SK-N-SH (cell line): ENCODE data around the gene PSEN2. TPM values are rescaled to one million over a fixed set of nuclear protein-coding genes. Genes with fewer than 3 reads are reported as not detected.

ENCODE experiments used
- CTCF ChIA-PET: fragments of 300-600, 350-600 bp; formaldehyde crosslinking; extraction: SDS; loops from one replicate; lab custom pipeline; 2021; lab: Yijun Ruan, JAX
- POLR2A ChIA-PET: fragments of 350-600 bp; sonication (Branson Sonifier 250); formaldehyde crosslinking; extraction: SDS; loops from one replicate; lab custom pipeline; 2020; ENCODE audit warnings: antibody characterized with exemption, inconsistent platforms; lab: Yijun Ruan, JAX
- DNase-seq: peaks from one replicate; pipeline ENCODE4 v3.0.0; 2012
- H2AFZ ChIP-seq: fragments of 200-600 bp; sonication (generic); 2 replicates; pipeline ENCODE4 v1.8.1; 2016; ENCODE audit warnings: antibody characterized with exemption, mild to moderate bottlenecking, low read depth
- H3F3A ChIP-seq: fragments of 200-600 bp; sonication (generic); replicated peaks from 2 replicates; pipeline ENCODE3; 2016; ENCODE audit warnings: antibody characterized with exemption, mild to moderate bottlenecking; ENCODE audit not compliant: insufficient read depth
- H3K27ac ChIP-seq, 2 experiments: fragments of 200-500 bp in 1 of 2; fragments of 200-600 bp in 1 of 2; sonication (Bioruptor generic) in 1 of 2; sonication (generic), shearing (Covaris generic) in 1 of 2; 2 replicates each; pipeline versions ENCODE4 v1.5.1 to v1.6.1; 2014 to 2016; ENCODE audit warnings: low read depth in 2 of 2, inconsistent platforms in 1 of 2, low read length in 1 of 2, mild to moderate bottlenecking in 1 of 2, mixed read lengths in 1 of 2
- H3K27me3 ChIP-seq: fragments of 200-600 bp; sonication (generic), shearing (Covaris generic); 2 replicates; pipeline ENCODE4 v1.6.1; 2016; ENCODE audit warnings: mixed run types; ENCODE audit not compliant: insufficient read depth
- H3K36me3 ChIP-seq, 2 experiments: fragments of 200-500 bp in 1 of 2; fragments of 200-600 bp in 1 of 2; sonication (Bioruptor generic) in 1 of 2; sonication (generic) in 1 of 2; replicated peaks in 1 of 2; 2 replicates each; pipeline versions ENCODE3 to v1.5.1; 2014 to 2016; ENCODE audit warnings: low read length in 1 of 2, mild to moderate bottlenecking in 1 of 2; ENCODE audit not compliant: insufficient read depth in 2 of 2, control insufficient read depth in 1 of 2
- H3K4me1 ChIP-seq, 2 experiments: fragments of 200-500 bp in 1 of 2; fragments of 200-600 bp in 1 of 2; sonication (Bioruptor generic) in 1 of 2; sonication (generic), shearing (Covaris generic) in 1 of 2; 2 replicates each; pipeline versions ENCODE4 v1.5.1 to v1.6.1; 2014 to 2016; ENCODE audit warnings: low read depth in 1 of 2, low read length in 1 of 2, mixed run types in 1 of 2; ENCODE audit not compliant: insufficient read depth in 2 of 2, control insufficient read depth in 1 of 2
- H3K4me2 ChIP-seq: fragments of 200-600 bp; sonication (generic), shearing (Covaris generic); 2 replicates; pipeline ENCODE4 v1.6.1; 2017; ENCODE audit warnings: mixed run types
- H3K4me3 ChIP-seq, 2 experiments: fragments of 200-500 bp in 1 of 2; fragments of 200-600 bp in 1 of 2; sonication (Bioruptor generic) in 1 of 2; sonication (generic), shearing (Covaris generic) in 1 of 2; 2 replicates each; pipeline versions ENCODE4 v1.5.1 to v1.8.1; 2014 to 2016; ENCODE audit warnings: low read depth in 2 of 2, inconsistent platforms in 1 of 2, low read length in 1 of 2, mild to moderate bottlenecking in 1 of 2, mixed read lengths in 1 of 2, moderate library complexity in 1 of 2
- H3K79me2 ChIP-seq: fragments of 200-600 bp; sonication (generic); 2 replicates; pipeline ENCODE4 v1.8.1; 2017; ENCODE audit warnings: mild to moderate bottlenecking; ENCODE audit not compliant: insufficient read depth
- H3K9ac ChIP-seq: fragments of 200-600 bp; sonication (generic); 2 replicates; pipeline ENCODE4 v1.6.1; 2017; ENCODE audit warnings: mixed run types
- H3K9me2 ChIP-seq: fragments of 200-600 bp; sonication (generic); 2 replicates; pipeline ENCODE4 v1.6.1; 2017; ENCODE audit warnings: mixed run types
- H3K9me3 ChIP-seq: fragments of 200-600 bp; sonication (generic); 2 replicates; pipeline ENCODE4 v1.6.1; 2017; ENCODE audit warnings: mixed run types, mild to moderate bottlenecking, moderate library complexity
- H4K20me1 ChIP-seq: fragments of 200-600 bp; sonication (generic); 2 replicates; pipeline ENCODE4 v1.6.1; 2017; ENCODE audit warnings: mild to moderate bottlenecking, mixed run types; ENCODE audit not compliant: insufficient read depth
- FOSL2 ChIP-seq: IDR thresholded peaks from 2 replicates; pipeline ENCODE4 v1.4.0; 2012; ENCODE audit warnings: low read depth, mild to moderate bottlenecking, moderate library complexity, borderline replicate concordance
- IRF3 ChIP-seq: fragments of 150-350 bp; IDR thresholded peaks from 2 replicates; pipeline ENCODE4 v1.6.1; 2016; ENCODE audit warnings: mild to moderate bottlenecking, low read depth, low read length
- MAX ChIP-seq: IDR thresholded peaks from 2 replicates; pipeline ENCODE4 v1.4.0; 2012; ENCODE audit warnings: low read depth
- MEF2A ChIP-seq: IDR thresholded peaks from 2 replicates; pipeline ENCODE4 v1.4.0; 2012; ENCODE audit warnings: low read depth, borderline replicate concordance
- MXI1 ChIP-seq: IDR thresholded peaks from 2 replicates; pipeline ENCODE4 v1.6.1; 2012; ENCODE audit warnings: mild to moderate bottlenecking, low read depth, low read length, improper control_type of control experiment
- NRF1 ChIP-seq: IDR thresholded peaks from 2 replicates; pipeline ENCODE4 v1.6.1; 2012; ENCODE audit warnings: low read depth, mild to moderate bottlenecking, low read length
- RXRA ChIP-seq: IDR thresholded peaks from 2 replicates; pipeline ENCODE4 v1.4.0; 2012; ENCODE audit warnings: low read depth, mild to moderate bottlenecking, borderline replicate concordance
- SIN3A ChIP-seq: IDR thresholded peaks from 2 replicates; pipeline ENCODE4 v1.6.1; 2012; ENCODE audit warnings: low read depth, mild to moderate bottlenecking, low read length, moderate library complexity, borderline replicate concordance
- SMC3 ChIP-seq: IDR thresholded peaks from 2 replicates; pipeline ENCODE4 v1.6.1; 2012; ENCODE audit warnings: low read depth, low read length, improper control_type of control experiment
- ZBTB33 ChIP-seq: IDR thresholded peaks from 2 replicates; pipeline ENCODE4 v1.4.0; 2012; ENCODE audit warnings: low read depth, borderline replicate concordance
- WGBS: methylation state at CpG from one replicate; pipeline ENCODE4 v1.1.6; 2017; ENCODE audit warnings: low lambda C conversion rate; 5-methylcytosine and 5-hydroxymethylcytosine counted together
- polyA plus RNA-seq, 3 experiments: library from polyadenylated mRNA; depleted of rRNA; stranded (reverse); fragments of >200 nt; gene quantifications; 2 replicates each; pipeline ENCODE4 v1.2.3, GENCODE V29; 2012
- TF ChIP-seq, protein P1 (sequence below): IDR thresholded peaks from 2 replicates; pipeline ENCODE4; 2012
- TF ChIP-seq, protein P2 (sequence below): fragments of 150-350 bp; IDR thresholded peaks from 2 replicates; pipeline ENCODE4 v1.6.1; 2017; ENCODE audit warnings: antibody characterized with exemption, low read length, low read depth, borderline replicate concordance
- TF ChIP-seq, protein P3 (sequence below): IDR thresholded peaks from 2 replicates; pipeline ENCODE4 v1.4.0; 2012; ENCODE audit warnings: low read depth, borderline replicate concordance

The PSEN2 gene
- polyA plus RNA-seq, 1 of the 3 experiments (the other 2 are of a cell fraction) = 20.2 TPM

- H2AFZ ChIP-seq = no peak overlapping the region
- no peak overlapping the region for H3K9ac ChIP-seq
- H3K27me3 ChIP-seq = no peaks in the 10 kb centered on the region
- 76% methylated on average over 6 of the region's 8 CpGs for WGBS
- TF ChIP-seq NRF1 (no peak), MEF2A (no peak), IRF3 (no peak), ZBTB33 (no peak), FOSL2 (no peak), MAX (no peak), SIN3A (no peak), RXRA (no peak), MXI1 (no peak), SMC3 (no peak)
- TF ChIP-seq, protein P1, sequence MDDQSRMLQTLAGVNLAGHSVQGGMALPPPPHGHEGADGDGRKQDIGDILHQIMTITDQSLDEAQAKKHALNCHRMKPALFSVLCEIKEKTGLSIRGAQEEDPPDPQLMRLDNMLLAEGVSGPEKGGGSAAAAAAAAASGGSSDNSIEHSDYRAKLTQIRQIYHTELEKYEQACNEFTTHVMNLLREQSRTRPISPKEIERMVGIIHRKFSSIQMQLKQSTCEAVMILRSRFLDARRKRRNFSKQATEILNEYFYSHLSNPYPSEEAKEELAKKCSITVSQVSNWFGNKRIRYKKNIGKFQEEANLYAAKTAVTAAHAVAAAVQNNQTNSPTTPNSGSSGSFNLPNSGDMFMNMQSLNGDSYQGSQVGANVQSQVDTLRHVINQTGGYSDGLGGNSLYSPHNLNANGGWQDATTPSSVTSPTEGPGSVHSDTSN = no peak
- TF ChIP-seq, protein P2, sequence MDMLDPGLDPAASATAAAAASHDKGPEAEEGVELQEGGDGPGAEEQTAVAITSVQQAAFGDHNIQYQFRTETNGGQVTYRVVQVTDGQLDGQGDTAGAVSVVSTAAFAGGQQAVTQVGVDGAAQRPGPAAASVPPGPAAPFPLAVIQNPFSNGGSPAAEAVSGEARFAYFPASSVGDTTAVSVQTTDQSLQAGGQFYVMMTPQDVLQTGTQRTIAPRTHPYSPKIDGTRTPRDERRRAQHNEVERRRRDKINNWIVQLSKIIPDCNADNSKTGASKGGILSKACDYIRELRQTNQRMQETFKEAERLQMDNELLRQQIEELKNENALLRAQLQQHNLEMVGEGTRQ = no peak
- TF ChIP-seq, protein P3, sequence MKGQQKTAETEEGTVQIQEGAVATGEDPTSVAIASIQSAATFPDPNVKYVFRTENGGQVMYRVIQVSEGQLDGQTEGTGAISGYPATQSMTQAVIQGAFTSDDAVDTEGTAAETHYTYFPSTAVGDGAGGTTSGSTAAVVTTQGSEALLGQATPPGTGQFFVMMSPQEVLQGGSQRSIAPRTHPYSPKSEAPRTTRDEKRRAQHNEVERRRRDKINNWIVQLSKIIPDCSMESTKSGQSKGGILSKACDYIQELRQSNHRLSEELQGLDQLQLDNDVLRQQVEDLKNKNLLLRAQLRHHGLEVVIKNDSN = no peak
- H3K27ac ChIP-seq = no peak overlapping the region
- H3K36me3 ChIP-seq = peaks cover 0 to 31% of the 10 kb centered on the region in 2 experiments
- no peaks in the 10 kb centered on the region for H3K4me1 ChIP-seq
- no peak overlapping the region for H3K4me2 ChIP-seq
- CTCF ChIA-PET = interaction anchor here (1.0 kb wide), 1 partner anchor 10 kb away, joined by 3 read pairs; no protein-coding TSS in a partner anchor
- H3K9me3 ChIP-seq = no peaks in the 10 kb centered on the region
- POLR2A ChIA-PET = no interaction called here
- H3K79me2 ChIP-seq = no peaks in the 10 kb centered on the region
- no peaks in the 10 kb centered on the region for H4K20me1 ChIP-seq
- no peak for DNase-seq
- H3F3A ChIP-seq = no peaks in the 10 kb centered on the region
- H3K4me3 ChIP-seq = no peak overlapping the region
- H3K9me2 ChIP-seq = no peaks in the 10 kb centered on the region
Observed at GRCh38 chr1:226892524-226892875, 22.1 kb downstream of the PSEN2 start.
